SK-N-SH (cell line): ENCODE data around the gene HECW1. TPM values are rescaled to one million over a fixed set of nuclear protein-coding genes. Genes with fewer than 3 reads are reported as not detected.

Experiments
- CTCF ChIA-PET: fragments of 300-600, 350-600 bp; formaldehyde crosslinking; extraction: SDS; loops from one replicate; lab custom pipeline; 2021; lab: Yijun Ruan, JAX
- POLR2A ChIA-PET: fragments of 350-600 bp; sonication (Branson Sonifier 250); formaldehyde crosslinking; extraction: SDS; loops from one replicate; lab custom pipeline; 2020; ENCODE audit warnings: antibody characterized with exemption, inconsistent platforms; lab: Yijun Ruan, JAX
- DNase-seq: peaks from one replicate; pipeline ENCODE4 v3.0.0; 2012
- H2AFZ ChIP-seq: fragments of 200-600 bp; sonication (generic); 2 replicates; pipeline ENCODE4 v1.8.1; 2016; ENCODE audit warnings: antibody characterized with exemption, mild to moderate bottlenecking, low read depth
- H3F3A ChIP-seq: fragments of 200-600 bp; sonication (generic); replicated peaks from 2 replicates; pipeline ENCODE3; 2016; ENCODE audit warnings: antibody characterized with exemption, mild to moderate bottlenecking; ENCODE audit not compliant: insufficient read depth
- H3K27ac ChIP-seq, 2 experiments: fragments of 200-500 bp in 1 of 2; fragments of 200-600 bp in 1 of 2; sonication (Bioruptor generic) in 1 of 2; sonication (generic), shearing (Covaris generic) in 1 of 2; 2 replicates each; pipeline versions ENCODE4 v1.5.1 to v1.6.1; 2014 to 2016; ENCODE audit warnings: low read depth in 2 of 2, inconsistent platforms in 1 of 2, low read length in 1 of 2, mild to moderate bottlenecking in 1 of 2, mixed read lengths in 1 of 2
- H3K27me3 ChIP-seq: fragments of 200-600 bp; sonication (generic), shearing (Covaris generic); 2 replicates; pipeline ENCODE4 v1.6.1; 2016; ENCODE audit warnings: mixed run types; ENCODE audit not compliant: insufficient read depth
- H3K36me3 ChIP-seq, 2 experiments: fragments of 200-500 bp in 1 of 2; fragments of 200-600 bp in 1 of 2; sonication (Bioruptor generic) in 1 of 2; sonication (generic) in 1 of 2; replicated peaks in 1 of 2; 2 replicates each; pipeline versions ENCODE3 to v1.5.1; 2014 to 2016; ENCODE audit warnings: low read length in 1 of 2, mild to moderate bottlenecking in 1 of 2; ENCODE audit not compliant: insufficient read depth in 2 of 2, control insufficient read depth in 1 of 2
- H3K4me1 ChIP-seq, 2 experiments: fragments of 200-500 bp in 1 of 2; fragments of 200-600 bp in 1 of 2; sonication (Bioruptor generic) in 1 of 2; sonication (generic), shearing (Covaris generic) in 1 of 2; 2 replicates each; pipeline versions ENCODE4 v1.5.1 to v1.6.1; 2014 to 2016; ENCODE audit warnings: low read depth in 1 of 2, low read length in 1 of 2, mixed run types in 1 of 2; ENCODE audit not compliant: insufficient read depth in 2 of 2, control insufficient read depth in 1 of 2
- H3K4me2 ChIP-seq: fragments of 200-600 bp; sonication (generic), shearing (Covaris generic); 2 replicates; pipeline ENCODE4 v1.6.1; 2017; ENCODE audit warnings: mixed run types
- H3K4me3 ChIP-seq, 2 experiments: fragments of 200-500 bp in 1 of 2; fragments of 200-600 bp in 1 of 2; sonication (Bioruptor generic) in 1 of 2; sonication (generic), shearing (Covaris generic) in 1 of 2; 2 replicates each; pipeline versions ENCODE4 v1.5.1 to v1.8.1; 2014 to 2016; ENCODE audit warnings: low read depth in 2 of 2, inconsistent platforms in 1 of 2, low read length in 1 of 2, mild to moderate bottlenecking in 1 of 2, mixed read lengths in 1 of 2, moderate library complexity in 1 of 2
- H3K79me2 ChIP-seq: fragments of 200-600 bp; sonication (generic); 2 replicates; pipeline ENCODE4 v1.8.1; 2017; ENCODE audit warnings: mild to moderate bottlenecking; ENCODE audit not compliant: insufficient read depth
- H3K9ac ChIP-seq: fragments of 200-600 bp; sonication (generic); 2 replicates; pipeline ENCODE4 v1.6.1; 2017; ENCODE audit warnings: mixed run types
- H3K9me2 ChIP-seq: fragments of 200-600 bp; sonication (generic); 2 replicates; pipeline ENCODE4 v1.6.1; 2017; ENCODE audit warnings: mixed run types
- H3K9me3 ChIP-seq: fragments of 200-600 bp; sonication (generic); 2 replicates; pipeline ENCODE4 v1.6.1; 2017; ENCODE audit warnings: mixed run types, mild to moderate bottlenecking, moderate library complexity
- H4K20me1 ChIP-seq: fragments of 200-600 bp; sonication (generic); 2 replicates; pipeline ENCODE4 v1.6.1; 2017; ENCODE audit warnings: mild to moderate bottlenecking, mixed run types; ENCODE audit not compliant: insufficient read depth
- CTCF ChIP-seq: fragments of 200-600 bp; sonication (generic); IDR thresholded peaks from 2 replicates; pipeline ENCODE4 v1.6.1; 2017; ENCODE audit warnings: antibody characterized with exemption, mild to moderate bottlenecking, moderate library complexity
- EP300 ChIP-seq, 2 experiments: IDR thresholded peaks; 2 replicates each; pipeline versions ENCODE4 v1.4.0 to v1.6.1; 2012; ENCODE audit warnings: borderline replicate concordance in 1 of 2, low read depth in 1 of 2, low read length in 1 of 2
- EZH2phosphoT487 ChIP-seq: fragments of 200-600 bp; sonication (generic); IDR thresholded peaks from 2 replicates; pipeline ENCODE4 v1.6.1; 2017; ENCODE audit warnings: low read depth, mixed run types, mild to moderate bottlenecking, antibody characterized with exemption, moderate library complexity, borderline replicate concordance
- FOSL2 ChIP-seq: IDR thresholded peaks from 2 replicates; pipeline ENCODE4 v1.4.0; 2012; ENCODE audit warnings: low read depth, mild to moderate bottlenecking, moderate library complexity, borderline replicate concordance
- FOXM1 ChIP-seq: IDR thresholded peaks from 2 replicates; pipeline ENCODE4 v1.4.0; 2012; ENCODE audit warnings: low read depth, mild to moderate bottlenecking
- GABPA ChIP-seq: IDR thresholded peaks from 2 replicates; pipeline ENCODE4 v1.4.0; 2012; ENCODE audit warnings: low read depth, mild to moderate bottlenecking
- IRF3 ChIP-seq: fragments of 150-350 bp; IDR thresholded peaks from 2 replicates; pipeline ENCODE4 v1.6.1; 2016; ENCODE audit warnings: mild to moderate bottlenecking, low read depth, low read length
- MAX ChIP-seq: IDR thresholded peaks from 2 replicates; pipeline ENCODE4 v1.4.0; 2012; ENCODE audit warnings: low read depth
- NRF1 ChIP-seq: IDR thresholded peaks from 2 replicates; pipeline ENCODE4 v1.6.1; 2012; ENCODE audit warnings: low read depth, mild to moderate bottlenecking, low read length
- PBX3 ChIP-seq: IDR thresholded peaks from 2 replicates; pipeline ENCODE4; 2012
- RCOR1 ChIP-seq: fragments of 150-350 bp; IDR thresholded peaks from 2 replicates; pipeline ENCODE4 v1.6.1; 2017; ENCODE audit warnings: antibody characterized with exemption, low read length
- RFX5 ChIP-seq: IDR thresholded peaks from 2 replicates; pipeline ENCODE4 v1.6.1; 2012; ENCODE audit warnings: mild to moderate bottlenecking, improper control_type of control experiment, low read length
- SIN3A ChIP-seq: IDR thresholded peaks from 2 replicates; pipeline ENCODE4 v1.6.1; 2012; ENCODE audit warnings: low read depth, mild to moderate bottlenecking, low read length, moderate library complexity, borderline replicate concordance
- YY1 ChIP-seq: IDR thresholded peaks from 2 replicates; pipeline ENCODE4 v1.4.0; 2012; ENCODE audit warnings: low read depth, mild to moderate bottlenecking
- WGBS: methylation state at CpG from one replicate; pipeline ENCODE4 v1.1.6; 2017; ENCODE audit warnings: low lambda C conversion rate; 5-methylcytosine and 5-hydroxymethylcytosine counted together
- polyA plus RNA-seq, 3 experiments: library from polyadenylated mRNA; depleted of rRNA; stranded (reverse); fragments of >200 nt; gene quantifications; 2 replicates each; pipeline ENCODE4 v1.2.3, GENCODE V29; 2012

HECW1 gene
- polyA plus RNA-seq, 1 of the 3 experiments (the other 2 are of a cell fraction), result not detected

GRCh38 chr7:43363035-43363791, 250.8 kb downstream of the HECW1 start:
- Histone ChIP-seq H3F3A (no peaks in the 10 kb centered on the region), H3K27ac (no peak overlapping the region), H3K4me1 (peaks cover 0 to 11% of the 10 kb centered on the region in 2 experiments; a peak in 1 of 4 replicates), H3K9ac (no peak overlapping the region), H3K36me3 (no peaks in the 10 kb centered on the region), H2AFZ (no peak overlapping the region), H3K4me2 (no peak overlapping the region), H3K79me2 (no peaks in the 10 kb centered on the region), H3K4me3 (no peak overlapping the region), H4K20me1 (no peaks in the 10 kb centered on the region), H3K9me2 (no peaks in the 10 kb centered on the region), H3K9me3 (no peaks in the 10 kb centered on the region), H3K27me3 (no peaks in the 10 kb centered on the region)
- no peak for TF ChIP-seq PBX3
- TF ChIP-seq FOSL2, result no peak
- CTCF ChIA-PET, result interaction anchor here (1.2 to 1.7 kb wide), 2 partner anchors 13 to 24 kb away, joined by 3 to 5 read pairs; no protein-coding TSS in a partner anchor
- POLR2A ChIA-PET, result no interaction called here
- DNase-seq, result no peak
- WGBS, result 54% methylated on average over 6 of the region's 6 CpGs

GRCh38 chr7:43364391-43364790, 251.9 kb downstream of the HECW1 start:
- WGBS, result 58% methylated on average over 7 of the region's 7 CpGs
- Histone ChIP-seq H3K4me3 (no peak overlapping the region), H3K9ac (no peak overlapping the region), H3K27me3 (no peaks in the 10 kb centered on the region), H3K36me3 (no peaks in the 10 kb centered on the region), H2AFZ (no peak overlapping the region), H3K9me2 (no peaks in the 10 kb centered on the region), H3K79me2 (no peaks in the 10 kb centered on the region), H3K27ac (no peak overlapping the region), H3K9me3 (no peaks in the 10 kb centered on the region), H4K20me1 (no peaks in the 10 kb centered on the region), H3F3A (no peaks in the 10 kb centered on the region), H3K4me2 (no peak overlapping the region), H3K4me1 (peaks cover 0 to 11% of the 10 kb centered on the region in 2 experiments; a peak in 1 of 4 replicates)
- DNase-seq, result no peak
- POLR2A ChIA-PET, result no interaction called here
- CTCF ChIA-PET, result interaction anchor here (1.2 kb wide), 1 partner anchor 103 kb away, joined by 4 read pairs; no protein-coding TSS in a partner anchor
- TF ChIP-seq YY1, result no peak
- TF ChIP-seq FOSL2, result no peak
- no peak for TF ChIP-seq MAX
- no peak for TF ChIP-seq SIN3A
- no peak for TF ChIP-seq FOXM1
- TF ChIP-seq IRF3, result no peak
- no peak for TF ChIP-seq NRF1
- no peak for TF ChIP-seq EP300 (IDR thresholded peaks at IDR 0.05; ENCODE audit: borderline replicate concordance in 1 of 2, low read depth in 1 of 2, low read length in 1 of 2)
- TF ChIP-seq RFX5, result no peak
- no peak for TF ChIP-seq EZH2phosphoT487
- no peak for TF ChIP-seq GABPA
- TF ChIP-seq CTCF, result no peak
- no peak for TF ChIP-seq PBX3
- no peak for TF ChIP-seq RCOR1
